GM18909 (cell line): ENCODE measurements around the gene SPG21.

ENCODE experiments used
- ATAC-seq: cut with Tn5 transposase; IDR thresholded peaks from one replicate; pipeline ENCODE4 v1.9.1; 2021; ENCODE audit warnings: mild to moderate bottlenecking; ENCODE audit not compliant: unreplicated experiment, poor library complexity

Gene SPG21

DNA sequence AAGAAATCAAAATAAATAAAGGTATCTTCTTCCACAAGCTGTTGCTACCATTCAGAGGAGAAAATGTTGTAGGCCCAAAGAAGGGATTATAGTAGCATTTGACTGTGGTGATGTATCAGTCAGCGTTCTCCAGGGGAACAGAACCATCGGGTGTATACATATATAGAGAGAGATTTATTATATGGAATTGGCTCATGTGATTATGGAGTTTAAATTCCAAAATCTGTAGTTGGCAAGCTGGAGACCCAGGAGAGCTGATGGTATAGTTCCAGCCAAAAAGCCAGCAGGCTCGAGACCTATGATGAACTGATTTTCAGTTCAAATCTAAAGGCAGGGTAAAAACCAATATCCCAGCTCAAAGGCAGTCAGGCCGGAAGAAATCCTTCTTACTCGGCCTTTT lies 7.4 kb upstream of the SPG21 start:
- no peak for ATAC-seq

DNA sequence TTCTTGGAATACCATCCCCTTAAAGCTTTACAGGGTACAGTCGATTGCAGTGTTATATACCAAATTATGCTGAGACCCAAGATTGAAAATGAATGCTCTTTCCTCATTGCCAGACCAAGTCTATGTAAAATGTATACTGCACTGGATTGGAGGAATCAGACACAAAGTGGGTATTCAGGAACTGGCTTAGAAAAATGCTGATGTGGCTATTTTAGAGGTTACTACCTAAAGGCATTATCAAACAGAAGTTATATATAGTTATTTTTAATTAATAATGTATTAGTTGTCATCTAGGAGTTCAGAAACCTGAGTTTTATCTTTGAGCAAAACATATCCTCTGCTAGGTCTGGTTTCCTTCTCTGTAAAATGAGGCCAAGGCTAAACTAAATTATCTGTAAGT lies 3.6 kb upstream of the SPG21 start:
- ATAC-seq, result no peak

DNA sequence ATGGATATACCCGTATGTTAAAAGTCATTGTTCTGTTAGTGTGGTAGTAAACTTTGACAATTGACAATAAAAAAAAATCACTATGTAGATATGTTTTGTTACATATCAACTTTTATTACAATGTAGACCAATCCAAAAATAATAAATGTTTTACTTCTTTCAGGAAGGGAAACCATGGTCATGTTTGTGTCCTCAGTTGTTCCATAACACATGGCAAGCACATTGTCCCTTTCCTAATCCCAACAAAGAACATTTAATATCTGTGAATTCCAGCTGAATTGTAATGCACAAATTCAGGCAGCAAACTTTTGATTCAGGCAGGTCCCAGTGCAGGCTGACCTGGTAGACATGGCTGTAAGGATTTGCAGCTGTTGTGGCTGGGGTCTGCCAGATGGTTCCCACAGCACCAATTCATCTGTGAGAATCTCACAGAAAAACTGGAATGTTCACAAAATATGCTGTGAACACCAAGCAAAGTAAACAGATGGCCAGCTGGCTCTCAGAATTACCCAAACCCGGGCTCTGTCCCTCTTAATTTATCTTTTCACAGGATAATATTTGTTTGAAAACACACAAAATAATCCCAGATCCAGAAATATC lies 1.9 kb upstream of the SPG21 start:
- ATAC-seq, result no peak

DNA sequence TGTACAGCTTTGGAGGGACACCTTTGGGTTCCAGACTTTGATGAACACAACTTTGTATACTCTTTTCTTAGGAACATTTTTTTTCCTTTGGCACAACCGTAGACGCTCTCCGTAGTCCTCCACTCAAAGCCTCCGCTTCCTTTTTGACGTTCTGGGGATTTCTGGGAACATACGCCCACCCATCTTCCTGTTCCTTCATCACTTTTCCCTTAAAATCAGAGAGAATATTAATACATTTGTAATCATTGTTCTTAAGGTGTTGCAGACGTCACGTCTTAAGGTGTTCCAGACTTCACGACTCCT lies 405 bp upstream of the SPG21 start:
- ATAC-seq, result no peak

DNA sequence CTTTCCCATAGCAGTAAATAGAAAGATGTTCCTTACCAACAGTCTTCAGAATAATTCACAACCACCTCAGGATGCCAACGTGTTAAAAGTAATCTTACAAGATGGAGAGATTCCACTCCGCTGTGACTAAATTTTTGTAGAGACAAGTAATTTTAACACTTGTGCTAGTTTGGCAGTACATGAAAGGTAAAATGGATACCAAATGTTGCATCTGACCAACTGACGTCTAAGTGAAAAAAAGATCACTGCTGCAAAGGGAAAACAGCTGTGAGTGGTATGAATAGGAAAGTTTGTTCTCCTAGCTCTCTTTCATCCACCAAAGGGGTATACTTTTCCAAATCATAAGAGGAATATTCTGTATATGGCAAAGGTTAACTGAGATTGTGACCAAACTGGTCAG lies 2.6 kb downstream of the SPG21 start:
- no peak for ATAC-seq

DNA sequence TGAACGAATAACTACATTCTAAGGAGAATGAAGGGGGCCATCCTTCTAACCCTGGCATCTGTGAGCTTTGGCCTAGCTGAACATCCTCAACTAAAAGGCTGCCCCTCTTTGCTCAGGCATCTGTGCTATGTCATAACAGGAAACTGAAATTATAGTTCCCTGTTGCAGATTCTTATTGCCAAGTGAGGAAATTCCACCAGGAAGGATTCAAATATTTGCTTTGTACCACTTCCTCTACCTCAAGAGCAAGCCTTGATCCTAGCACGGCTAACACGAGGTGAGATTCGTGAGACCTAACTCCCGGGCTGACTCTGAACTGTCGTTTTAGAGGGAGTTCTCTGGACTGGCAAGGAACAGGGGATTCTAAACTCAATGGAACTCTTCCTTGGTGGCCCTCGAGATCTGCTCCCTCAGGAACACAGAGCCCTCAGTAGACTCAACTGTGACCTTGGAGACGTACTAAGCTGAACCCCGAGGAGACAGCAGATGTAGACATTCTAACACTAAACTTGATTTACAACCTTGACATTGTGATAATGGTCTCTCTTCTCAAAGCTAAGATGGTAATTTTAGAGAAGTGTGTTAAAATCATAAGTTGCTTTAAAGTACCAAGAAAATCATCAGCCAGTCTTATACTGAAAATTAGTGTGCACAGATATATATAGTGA lies 4.2 kb downstream of the SPG21 start:
- no peak for ATAC-seq

DNA sequence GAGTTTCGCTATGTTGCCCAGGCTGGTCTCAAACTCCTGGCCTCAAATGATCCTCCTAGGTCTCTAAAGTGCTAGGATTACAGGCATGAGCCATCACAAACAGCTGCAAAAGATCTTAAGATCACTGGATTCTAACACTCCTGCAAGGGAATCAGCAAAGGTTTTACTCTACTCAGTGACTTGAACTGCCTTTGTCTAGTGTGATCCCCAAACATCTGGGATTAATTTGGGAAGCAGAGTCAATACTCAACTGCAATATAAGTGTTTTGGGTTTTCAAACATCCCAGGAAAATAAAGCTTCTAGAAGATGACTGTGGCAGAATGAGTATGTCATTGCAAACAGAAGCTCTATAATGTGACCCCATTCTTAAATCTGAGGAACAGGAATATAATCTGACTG lies 7.2 kb downstream of the SPG21 start:
- ATAC-seq, result no peak

DNA sequence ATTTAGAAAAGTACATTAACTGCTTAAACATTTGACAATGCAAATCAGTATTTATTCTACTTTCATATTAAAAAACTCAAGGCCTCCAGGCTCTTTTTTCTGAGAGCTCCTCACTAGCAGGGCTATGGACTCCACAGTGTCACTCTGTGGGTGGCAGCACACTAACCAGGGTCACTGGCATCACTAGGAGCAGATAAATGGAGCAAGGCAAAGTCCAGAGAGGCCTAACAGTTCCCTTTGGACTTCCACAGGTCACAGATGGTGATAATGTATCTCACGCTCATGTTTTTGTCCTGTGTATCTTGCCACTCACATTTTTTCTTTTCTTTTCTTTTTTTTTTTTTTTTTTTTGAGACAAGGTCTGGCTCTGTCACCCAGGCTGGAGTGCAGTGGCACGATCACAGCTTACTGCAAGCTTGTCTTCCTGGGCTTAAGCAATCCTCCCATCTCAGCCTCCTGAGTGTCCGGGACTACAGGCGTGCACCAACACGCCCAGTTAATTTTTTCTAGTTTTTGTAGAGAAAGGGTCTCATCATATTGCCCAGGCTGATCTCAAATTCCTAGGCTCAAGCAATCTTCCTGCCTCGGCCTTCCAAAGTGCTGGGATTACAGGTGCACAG lies 7.8 kb downstream of the SPG21 start:
- ATAC-seq, result no peak

DNA sequence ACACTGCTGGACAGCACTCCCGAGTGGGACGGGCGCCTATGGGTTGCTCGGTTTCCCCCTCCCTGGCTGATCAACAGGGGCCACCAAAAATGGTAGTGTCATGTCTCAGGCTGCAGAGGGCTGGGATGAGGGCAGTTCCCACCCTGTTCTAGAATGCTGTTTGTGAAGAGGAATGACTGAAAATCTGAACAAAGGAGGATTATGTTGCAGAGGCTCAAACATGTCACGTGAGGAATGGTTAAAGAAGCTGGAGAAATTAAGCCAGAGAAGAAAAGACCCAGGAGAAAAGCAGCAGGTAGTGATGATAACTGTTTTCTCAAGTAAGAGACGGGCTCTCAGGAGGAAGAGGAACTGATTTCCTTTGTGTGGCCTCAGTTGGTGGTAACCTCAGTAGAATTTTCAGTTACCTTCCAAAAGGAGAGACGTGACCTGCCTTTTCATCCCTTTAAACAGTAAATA lies 10.4 kb downstream of the SPG21 start:
- no peak for ATAC-seq

DNA sequence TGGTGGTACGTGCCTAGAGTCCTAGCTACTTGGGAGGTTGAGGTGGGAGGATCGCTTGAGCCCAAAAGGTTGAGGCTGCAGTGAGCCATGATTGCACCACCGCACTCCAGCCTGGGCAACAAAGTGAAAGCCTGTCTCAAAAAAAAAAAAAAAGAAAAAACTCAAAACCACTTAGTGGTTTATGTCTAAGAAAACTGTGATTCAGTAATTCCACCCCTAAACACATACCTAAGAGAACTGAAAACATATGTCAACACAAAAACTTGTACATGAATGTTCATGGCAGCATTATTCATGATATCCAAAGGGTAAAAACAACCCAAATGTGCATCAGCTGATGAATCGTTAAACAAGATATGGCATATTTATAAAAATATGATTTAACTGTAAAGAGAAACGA lies 14.3 kb downstream of the SPG21 start:
- ATAC-seq, result no peak

DNA sequence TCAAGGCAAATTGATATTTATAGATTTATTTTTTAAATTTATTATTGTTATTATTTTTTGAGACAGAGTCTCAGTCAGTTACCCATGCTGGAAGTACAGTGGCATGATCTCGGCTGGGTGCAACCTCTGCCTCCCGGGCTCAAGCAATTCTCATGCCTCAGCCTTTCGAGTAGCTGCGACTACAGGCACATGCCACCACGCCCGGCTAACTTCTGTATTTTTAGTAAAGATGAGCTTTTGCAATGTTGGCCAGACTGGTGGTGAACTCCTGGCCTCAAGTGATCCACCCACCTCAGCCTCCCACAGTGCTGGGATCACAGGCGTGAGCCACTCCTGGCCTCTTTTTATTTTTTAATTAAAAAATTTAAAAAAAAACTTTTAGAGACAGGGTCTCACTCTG lies 19.0 kb downstream of the SPG21 start:
- ATAC-seq, result no peak

DNA sequence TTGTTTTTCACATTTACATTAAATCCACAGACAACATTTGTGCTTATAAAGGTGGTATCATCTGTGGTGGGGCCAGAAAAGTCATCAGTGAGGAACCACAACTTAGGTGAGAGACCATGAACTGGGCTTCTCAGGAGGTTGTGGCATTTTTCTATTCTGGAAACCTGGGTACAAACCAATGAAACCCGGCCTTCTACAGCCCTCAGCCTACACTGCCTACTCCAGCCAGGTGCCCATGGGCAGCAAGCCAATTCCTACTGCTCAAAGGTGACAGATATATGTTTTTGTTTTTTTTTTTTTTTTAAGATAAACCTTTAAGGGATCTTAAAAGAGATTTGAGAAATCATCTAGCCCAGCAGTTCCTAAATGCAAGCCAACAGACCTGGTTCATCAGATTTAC lies 20.3 kb downstream of the SPG21 start:
- no peak for ATAC-seq

DNA sequence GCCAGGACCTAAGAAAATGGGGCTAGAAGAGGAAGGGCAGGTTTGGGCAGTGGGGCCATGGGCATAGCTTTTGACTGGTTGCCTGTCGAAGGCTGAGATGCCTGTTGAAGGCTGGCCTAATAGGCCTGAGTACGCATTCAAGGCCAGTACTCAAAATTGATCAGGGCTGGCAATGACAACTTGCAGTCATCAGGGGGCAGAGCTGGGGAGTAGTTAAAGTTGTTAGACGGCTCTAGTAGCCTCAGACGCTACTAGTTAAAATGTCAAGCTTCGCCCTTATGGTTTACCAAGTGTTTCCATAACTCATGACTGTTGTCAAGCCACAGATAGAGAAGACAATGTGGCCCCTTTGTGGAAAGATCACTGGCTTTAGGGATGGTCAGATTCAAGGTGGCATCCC lies 28.7 kb downstream of the SPG21 start:
- ATAC-seq, result no peak

DNA sequence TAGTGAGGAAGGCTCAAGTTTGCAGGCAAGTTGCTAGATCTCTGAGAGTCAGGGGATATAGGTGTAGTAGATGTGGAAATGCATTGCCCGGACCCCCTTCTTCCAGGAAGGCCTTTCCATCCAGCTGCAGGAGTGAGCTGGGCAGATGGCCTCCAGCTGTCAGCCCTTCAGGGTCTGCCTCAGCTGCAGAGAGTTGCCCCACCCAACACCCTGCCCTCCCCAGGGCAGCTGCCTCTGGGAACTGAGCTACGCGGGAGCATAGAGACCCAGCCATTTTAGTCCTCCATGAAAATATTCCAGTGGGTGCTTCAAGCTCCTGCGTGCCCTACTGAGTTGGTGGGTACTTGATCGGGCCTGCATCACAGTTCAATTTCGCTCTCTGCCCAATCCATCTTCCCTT lies 29.6 kb downstream of the SPG21 start:
- no peak for ATAC-seq

DNA sequence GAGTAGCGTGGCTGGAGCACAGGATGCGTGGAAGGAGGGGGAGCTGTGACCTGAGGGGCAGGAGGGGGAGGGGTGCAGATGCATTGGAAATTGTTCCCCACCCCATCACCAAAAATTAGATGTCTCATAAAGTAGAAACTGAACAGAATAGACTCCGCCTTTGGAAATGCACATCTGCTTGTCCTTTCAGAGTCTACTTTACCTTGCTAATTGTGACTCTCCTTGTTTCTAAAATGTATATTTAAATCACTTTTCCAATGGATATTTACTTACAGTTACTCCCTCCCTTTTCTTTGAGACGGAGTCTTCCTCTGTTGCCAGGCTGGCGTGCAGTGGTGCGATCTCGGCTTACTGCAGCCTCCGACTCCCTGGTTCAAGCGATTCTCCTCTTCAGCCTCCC lies 30.6 kb downstream of the SPG21 start:
- ATAC-seq, result no peak

DNA sequence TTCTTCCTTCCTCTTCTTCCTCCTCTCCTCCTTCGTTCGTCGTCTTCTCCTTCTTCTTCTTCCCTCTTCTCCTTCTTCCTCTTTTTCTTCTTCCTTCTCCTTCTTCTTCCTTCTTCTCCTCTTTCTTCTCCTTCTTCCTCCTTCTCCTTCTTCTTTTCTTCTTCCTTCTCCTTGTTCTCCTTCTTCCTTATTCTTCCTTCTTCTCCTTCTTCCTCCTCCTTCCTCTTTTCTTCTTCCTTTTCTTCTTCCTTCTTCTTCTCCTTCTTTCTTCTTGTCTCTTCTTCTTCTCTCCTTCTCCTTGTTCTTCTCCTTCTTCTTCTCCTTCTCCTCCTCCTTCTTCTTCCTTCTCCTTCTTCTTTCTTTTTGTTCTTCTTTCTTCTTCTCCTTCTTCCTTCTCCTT lies 35.3 kb downstream of the SPG21 start:
- no peak for ATAC-seq

DNA sequence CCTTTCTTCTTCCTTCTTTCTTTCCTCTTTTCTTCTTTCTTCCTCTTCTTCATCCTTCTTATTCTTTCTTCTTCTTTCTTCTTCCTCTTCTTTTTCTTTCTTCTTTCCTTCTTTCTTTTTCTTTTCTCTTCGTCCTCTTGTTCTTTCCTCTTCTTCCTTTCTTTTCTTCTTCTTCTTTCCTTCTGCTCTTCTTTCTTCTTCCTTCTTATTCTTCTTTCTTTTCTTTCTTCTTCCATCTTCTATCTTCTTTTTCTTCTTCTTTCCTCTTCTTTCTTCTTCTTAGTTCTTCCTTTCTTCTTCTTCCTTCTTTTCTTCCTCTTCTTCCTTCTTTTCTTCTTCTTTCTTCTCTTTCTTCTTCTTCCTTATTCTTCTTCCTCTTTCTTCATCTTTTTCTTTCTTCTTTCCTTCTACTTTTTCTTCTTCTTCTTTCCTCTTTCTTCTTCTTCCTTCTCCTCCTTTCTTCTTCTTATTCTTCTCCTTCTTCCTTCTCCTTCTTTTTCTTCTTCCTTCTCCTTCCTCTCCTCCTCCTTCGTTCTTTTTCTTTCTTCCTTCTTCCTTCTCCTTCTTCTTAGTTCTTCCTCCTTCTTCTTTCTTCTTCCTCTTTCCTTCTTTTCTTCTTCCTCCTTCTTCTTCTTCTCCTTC lies 37.8 kb downstream of the SPG21 start:
- no peak for ATAC-seq

DNA sequence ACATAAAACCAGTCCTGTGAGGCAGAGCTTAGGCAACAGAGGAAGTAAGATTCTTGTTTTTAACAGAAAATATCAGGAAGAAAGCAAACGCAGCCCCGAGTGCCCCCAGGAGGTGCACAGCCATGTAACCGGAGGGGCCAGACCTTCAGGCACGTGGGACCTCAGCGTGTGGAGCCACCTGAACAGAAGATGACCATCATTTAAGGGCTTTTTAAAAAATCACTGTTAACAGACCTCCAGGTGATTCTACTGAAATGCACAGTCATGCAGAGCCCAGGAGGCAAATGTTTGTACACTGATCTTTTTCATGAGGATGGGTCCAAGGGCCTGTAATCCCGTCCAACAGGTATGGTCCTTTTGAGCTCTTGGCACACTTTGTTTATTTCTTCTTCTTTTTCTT lies 38.8 kb downstream of the SPG21 start:
- ATAC-seq, result no peak

DNA sequence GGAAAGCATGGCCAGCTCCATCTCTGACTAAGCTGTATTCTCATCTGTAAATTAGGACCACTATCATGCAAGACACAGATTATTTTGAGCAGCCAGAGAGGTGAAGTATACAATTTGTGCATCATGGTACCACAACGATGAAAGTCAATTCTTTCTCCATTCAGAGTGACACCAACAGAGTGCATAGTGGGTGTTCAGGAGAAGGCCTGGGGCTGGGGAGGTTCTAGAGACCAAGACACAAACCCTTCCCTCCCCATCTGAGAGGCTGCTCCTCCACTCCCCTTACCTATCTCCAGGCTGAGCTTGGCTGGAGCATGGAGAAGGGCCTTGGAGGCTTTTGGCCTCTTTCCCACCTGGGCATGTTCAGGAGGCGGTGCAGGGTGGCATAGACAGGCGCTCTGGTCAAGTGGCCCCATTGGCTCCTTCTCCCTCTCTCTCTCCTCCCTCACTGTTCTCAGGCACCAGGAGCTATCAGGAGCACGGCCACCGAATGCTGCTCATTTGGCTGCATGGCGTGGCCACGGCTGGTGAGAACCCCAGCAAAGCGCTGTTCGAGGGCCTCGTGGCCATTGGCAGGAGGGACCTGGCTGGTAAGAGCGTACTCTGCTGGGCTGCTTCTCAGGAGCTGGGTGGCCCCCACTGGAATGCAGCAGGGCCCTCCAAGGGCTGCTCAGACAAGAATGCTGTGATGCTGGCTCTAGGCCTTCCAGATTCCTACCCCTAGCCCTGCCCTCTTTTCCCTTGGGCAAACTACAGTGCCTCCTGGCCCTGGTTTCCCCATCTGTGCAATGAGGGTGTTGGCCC lies 40.1 kb downstream of the SPG21 start:
- no peak for ATAC-seq

DNA sequence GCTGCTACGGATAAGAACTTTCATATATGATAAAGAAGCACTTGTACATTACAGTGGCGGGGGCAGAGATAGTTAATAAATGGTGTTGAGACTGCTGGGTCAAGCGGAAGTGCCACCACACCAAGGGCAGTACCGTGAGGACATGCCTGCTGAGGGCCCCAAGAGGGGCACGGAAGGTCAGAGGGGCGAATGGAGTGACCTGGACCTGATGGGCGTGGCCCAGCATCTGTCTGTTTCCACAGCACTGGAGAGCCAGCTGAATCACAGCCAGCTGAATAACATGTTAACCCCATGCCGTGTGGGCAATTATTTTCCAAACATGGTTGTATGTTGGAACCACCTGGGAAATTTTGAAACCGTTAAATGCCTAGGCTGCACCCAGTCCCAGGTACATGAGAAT lies 40.8 kb downstream of the SPG21 start:
- no peak for ATAC-seq

DNA sequence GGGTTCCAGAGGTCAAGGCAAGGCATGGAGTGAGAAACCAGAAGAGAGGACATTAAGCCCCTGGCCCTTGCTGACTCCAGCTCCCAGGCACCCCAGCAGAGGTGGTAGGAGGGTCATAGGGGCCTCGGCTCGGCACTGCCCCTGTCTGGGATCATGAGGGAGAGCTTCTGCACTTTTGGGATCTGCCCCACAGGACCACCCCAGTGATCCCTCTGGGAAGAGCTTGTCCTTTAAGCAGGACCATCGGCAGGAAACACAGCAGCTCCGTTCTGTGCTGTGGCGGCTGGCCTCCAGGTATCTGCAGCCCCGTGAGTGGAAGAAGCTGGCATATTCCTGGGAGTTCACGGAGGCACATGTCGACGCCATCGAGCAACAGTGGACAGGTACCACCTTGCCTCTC lies 42.5 kb downstream of the SPG21 start:
- no peak for ATAC-seq
